NCI-H146 treated with DMSO at 0.1 percent for 48 hours (cell line): Measurements from ENCODE around the gene OTUB2.

Experiments used
- DNase-seq: peaks from one replicate; lab custom pipeline; 2025; ENCODE audit not compliant: unreplicated experiment; lab: John Stamatoyannopoulos, UW

Gene OTUB2

DNA sequence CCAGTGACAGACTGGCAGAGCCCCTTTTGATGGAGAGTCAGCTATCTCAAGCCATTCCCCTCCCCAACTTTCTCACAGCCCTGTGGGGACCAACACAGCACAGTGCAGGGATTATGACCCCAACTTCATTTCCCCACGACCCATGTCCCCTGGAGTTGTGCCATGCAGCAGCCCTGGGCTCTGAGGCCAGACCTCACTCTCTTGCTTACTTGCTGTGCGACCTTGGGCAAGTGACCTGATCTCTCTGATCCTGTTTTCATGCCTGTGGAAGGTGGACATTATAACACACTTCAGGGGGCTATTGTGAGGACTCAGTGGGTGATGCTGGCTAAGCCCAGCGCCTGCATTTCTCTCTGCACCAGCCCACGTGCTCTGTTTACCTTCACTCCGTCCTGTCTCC is 14.1 kb downstream of the OTUB2 start:
- DNase-seq: no peak

DNA sequence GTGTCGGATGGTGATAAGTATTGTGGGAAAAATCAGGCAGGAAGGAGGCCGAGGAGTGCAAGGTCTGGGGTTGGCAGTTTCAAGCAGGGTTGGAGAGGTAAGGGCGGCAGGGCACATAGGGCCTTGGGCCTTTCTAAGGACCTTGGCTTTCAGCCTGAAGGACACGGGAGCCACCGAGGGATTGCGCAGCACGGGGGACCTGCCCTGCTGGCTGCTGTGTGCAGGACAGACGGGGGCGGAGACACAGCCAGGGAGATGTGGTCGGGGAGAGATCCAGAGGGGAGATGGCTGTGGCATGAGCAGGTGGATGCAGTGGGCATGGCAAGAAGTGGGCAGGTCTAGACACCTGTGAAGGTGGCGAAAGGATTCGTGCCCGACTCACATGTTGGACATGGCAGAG is 14.7 kb downstream of the OTUB2 start:
- no peak for DNase-seq

DNA sequence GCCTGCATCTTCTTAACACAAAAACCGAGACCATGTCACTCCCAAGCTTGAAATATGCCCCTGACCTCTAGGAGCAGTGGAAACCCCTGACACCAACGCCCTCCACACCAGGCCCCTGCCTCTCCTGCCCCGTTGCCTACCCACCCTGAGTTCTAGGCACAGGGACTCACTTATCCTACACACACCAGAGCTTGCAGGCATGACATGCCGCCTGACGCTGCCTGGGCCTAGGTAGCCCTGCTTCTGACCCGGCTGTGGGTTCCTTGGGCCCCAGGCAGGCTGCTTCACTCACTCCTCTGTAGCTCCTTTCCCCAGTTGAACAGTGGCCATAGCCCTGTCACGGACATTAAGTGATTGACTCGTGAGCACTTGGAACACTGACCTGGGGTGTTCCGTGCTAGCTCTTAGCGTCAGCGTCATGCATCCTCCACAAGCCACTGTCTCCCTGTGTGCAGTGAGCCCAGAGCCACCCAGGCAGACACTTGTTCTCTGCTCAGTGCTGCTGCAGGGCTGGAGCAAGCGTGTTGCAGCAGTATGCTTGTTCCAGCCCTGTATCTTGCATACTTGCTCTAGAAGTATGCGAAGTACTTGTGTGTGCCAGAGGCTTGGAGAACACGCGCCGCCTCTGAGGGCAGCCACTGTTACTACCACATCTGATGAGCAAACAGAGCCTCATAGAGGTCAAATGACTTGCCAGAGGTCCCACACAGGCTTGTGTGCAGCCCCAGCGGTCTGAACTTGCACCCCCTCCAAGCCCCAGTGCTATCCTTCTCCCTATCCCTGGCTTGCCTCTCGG is 15.6 kb downstream of the OTUB2 start:
- DNase-seq: no peak

DNA sequence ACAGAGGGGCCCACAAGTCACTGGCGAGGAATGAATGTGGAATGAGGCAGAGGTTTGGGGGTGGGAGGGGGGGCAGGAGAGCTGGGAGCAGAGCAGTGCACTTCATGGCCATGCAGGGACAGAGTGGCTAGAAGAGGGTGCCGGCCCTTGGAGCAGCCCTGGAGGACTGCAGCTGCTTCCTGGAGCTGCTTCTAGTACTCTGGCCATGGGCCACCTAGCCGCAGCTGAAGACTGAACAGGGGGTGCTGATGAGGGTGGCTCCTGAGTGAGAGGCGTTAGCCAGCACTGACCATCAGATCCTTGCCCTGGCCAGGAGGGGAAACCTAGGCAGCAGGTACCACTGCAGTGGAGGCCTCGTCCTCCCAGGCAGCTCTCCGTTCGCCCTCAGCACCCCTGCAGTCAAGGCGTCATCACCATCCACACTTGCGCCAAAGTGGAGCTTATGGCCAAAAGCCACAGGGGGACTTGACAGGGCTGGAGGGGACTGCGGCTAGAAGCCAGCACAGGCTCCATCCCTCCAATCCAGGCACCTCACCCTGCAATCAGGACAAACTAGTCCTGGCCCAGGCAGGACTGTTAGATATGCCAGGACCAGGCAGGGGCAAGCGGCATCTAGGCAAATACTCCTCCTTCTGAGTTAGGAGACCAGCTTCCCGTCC is 16.4 kb downstream of the OTUB2 start:
- DNase-seq: no peak

DNA sequence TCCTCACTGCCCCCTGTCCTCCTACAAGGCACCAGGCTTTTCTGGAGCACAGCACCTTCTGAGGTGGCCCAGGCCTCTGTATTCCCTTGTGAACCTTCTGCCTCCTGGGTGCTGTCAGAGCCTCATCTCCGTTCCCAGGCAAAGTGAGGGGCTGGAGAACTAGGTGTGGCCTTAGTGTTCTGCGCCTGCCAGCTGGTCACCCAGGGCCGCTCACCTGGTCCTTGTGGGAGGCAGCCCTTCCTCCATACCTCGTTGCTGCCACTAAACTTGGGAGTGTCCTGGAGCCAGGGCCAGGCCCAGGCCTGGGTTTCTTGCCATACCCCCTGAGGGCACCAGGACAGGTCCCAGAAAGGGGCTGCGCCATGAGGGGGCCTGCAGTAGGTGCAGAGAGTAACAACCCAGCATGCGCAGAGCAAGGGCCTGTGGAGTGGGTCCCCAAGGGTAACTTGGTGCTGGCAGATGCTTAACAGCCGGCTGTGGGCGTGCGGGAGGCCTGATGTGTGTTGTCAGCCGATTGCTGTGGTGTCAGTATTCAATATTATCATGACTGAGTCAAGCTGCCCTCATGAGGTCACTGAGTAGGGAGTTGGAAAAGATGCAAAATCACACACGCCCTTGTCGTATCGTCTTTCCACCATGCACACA is 17.1 kb downstream of the OTUB2 start:
- no peak for DNase-seq

DNA sequence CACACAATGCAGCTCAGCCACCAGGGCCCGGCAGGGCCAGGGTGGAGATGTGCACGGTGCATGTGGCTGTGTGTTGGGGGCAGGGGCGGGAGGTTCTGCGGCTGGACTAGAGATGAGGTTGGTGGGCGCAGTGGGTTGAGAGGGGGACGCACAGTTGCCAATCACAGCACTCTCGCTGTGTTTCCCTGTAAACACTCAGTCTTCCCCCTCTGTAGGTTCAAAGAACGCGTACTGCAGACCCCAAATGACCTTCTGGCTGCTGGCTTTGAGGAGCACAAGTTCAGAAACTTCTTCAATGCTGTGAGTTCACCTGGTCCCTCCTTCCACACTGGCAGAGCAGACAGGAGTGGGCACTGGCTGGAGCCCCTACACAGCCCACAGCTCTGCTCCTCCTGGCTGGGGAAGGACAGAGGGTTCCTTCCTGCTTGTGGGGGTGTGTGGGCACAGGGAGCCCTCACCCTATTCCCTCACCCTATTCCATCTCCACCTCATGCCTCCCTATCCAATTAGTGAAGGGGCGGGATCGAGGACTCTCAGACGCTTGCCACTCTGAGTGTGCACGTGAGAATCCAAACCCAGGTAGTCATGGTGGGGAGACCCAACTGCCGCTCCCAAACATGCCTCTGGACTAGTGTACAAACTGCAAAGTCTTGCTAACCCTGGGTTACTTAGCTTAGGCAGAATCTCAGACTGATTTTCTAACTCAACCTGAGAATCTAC is 17.8 kb downstream of the OTUB2 start:
- DNase-seq: no peak

DNA sequence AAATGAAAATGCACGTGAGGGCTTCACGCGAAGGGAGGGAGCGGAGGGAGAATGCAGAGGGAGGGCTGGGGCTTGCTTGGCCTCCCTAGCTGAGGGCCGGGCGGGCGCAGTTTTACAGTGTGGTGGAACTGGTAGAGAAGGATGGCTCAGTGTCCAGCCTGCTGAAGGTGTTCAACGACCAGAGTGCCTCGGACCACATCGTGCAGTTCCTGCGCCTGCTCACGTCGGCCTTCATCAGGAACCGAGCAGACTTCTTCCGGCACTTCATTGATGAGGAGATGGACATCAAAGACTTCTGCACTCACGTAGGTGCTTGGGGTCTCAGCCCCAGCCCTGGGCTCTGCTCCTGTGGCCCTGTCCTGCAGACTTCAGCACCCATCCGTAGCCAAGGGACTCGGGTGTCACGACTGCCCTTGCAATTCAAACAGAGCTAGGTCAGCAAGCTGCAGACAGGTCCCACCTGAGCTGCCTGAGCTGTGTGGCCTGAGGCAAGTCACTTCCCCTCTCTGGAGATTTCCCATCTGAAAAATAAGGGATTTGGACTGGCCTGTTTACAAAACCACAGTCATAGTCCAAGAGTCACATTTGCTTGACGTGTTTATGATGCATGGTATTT is 18.4 kb downstream of the OTUB2 start:
- no peak for DNase-seq

DNA sequence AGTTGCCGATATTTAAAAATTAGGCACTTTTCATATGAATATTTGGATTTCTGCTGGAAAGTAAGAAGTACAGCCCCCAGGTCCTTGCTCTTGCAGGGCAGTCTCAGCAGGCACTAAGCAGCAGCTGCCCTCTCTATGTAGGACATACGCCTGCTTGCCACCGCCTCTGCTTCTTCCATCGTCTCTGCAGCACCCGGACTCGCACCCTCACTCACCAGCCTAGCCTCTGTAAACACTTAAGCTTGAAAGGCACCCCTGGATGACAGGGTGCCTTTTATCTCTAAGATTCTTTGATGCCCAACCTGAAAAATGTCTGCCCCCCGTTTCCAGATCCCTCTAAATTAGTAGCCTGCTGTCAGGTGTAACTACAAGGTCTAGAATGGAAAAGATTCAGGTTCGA is 19.0 kb downstream of the OTUB2 start:
- DNase-seq: no peak

DNA sequence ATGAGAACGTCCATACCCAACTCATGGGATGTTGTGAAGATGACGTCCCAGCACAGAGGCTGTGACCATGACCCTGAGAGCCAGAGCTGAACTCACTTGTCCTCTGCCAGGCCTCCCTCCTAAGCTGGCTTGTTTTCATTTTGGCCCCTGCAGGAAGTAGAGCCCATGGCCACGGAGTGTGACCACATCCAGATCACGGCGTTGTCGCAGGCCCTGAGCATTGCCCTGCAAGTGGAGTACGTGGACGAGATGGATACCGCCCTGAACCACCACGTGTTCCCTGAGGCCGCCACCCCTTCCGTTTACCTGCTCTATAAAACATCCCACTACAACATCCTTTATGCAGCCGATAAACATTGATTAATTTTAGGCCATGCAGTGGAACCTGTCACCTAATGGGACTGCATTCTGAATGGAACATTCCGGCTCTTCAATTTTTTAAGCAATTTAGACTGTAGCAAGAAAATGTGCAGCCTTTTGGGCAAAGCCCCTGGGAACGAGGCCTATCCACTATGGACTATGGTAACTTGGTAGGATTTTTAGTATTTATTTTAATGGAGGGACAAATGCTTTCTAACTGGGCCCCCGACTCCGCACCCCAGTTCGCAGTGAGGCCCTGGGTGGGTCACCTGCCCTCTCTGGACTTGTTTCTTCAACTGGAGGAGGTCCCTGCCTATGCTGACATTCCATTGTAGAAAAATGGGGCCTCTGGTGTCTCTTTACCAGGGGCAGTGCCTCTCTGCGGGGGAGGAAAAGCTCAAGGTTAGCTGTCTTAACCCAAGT is 19.6 kb downstream of the OTUB2 start:
- no peak for DNase-seq

DNA sequence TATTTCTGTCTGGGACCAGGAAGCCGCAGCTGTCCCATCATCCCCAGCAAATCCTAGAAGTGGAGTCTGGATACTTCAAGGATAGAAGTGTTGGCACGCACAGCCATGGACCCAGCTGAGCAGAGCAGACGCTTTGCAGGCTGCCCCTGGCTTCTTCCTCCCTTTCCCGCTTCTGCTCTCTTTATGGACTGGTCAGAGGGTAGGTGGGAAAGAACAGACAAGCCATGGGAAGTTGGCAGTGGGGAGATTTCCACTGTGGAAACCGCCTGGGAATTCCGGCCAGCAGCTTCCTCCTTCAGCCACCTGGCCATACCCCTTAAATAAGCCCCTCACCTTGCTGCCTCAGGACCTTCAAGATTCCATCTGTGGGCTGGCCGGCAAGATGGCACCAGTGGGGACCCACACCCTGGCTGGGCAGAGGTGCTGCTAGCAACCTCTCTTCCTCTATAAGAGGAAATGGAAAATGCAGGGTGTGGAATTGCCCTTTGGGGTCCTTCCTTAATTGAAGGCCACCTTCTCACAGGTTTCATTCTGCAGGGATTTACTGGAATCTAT is 20.6 kb downstream of the OTUB2 start:
- no peak for DNase-seq

DNA sequence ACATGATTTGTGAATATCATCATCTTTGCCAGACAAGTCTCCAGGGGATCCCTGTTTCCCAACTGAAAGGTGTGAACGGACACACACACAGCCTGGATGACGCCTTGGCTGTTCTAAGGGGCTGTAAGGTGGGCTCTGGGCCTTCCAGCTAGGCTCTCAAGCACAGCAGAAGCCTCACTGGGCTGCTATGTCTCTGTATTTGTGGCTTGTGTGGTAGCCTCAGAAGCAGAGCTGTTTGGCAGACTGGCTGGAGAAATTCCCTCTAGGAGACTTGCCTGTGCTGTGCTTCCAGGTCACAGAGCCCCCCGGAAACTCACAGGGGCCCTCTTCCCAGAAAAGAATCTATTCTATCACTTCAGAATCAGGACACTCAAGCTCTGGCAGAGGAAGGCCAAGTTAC is 21.4 kb downstream of the OTUB2 start:
- DNase-seq: no peak

DNA sequence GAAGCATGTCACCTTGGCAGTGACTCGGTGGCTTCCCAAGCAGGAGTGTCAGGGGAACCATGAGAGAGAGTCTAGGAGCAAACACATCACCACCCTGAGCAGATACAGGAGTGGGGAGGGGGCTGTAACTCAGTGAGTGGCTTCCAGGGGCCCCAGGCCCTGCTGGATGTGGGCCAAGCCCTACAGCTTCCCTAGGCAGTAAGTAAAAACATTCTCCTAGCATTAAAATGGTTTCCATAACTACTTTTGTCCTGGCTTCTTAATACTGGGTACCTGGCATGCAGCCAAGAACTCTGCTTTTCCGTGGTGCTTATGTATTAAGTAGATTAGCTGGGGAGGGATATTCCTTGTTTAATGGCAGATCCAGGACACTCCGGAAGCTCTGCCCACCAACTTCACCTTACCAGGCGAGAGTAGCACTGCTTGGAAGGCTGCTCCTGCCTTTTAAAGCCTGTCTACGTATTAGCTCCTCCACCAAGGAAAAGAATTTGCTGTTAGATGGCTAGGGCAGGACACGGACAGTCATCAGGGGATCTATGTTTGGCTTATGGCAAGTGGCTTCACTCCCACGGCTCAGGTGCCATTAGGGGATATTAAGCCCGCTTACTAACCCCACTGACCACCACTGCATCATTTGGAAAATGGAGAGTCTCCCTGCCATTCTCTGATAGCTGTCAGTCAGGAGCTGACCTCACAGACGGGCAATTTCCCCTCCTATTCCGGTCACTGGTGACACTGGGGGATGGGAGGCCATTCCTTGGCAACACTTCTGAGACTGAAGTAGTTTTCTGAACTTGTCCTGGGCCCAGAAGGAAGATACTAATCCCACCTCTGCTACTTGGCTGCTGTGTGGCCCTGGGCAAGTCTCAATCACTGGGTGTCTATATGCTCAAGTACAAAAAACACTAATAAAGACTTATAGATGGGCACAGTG is 22.8 kb downstream of the OTUB2 start:
- peak; percentile 75 for DNase-seq

DNA sequence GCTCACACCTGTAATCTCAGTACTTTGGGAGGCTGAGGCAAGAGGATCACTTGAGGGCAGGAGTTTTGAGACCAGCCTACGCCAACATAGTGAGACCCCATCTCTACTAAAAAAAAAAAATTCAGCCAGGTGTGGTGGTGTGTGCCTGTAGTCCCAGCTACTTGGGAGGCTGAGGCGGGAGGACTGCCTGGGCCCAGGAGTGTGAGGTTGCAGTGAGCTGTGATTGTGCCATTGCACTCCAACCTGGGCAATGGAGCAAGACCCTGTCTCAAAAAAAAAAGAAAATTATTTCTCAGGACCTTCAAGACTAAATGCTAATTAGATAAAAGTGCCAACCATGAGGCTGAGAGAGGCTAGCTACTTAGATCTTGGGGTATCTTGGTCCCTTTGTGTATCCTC is 23.5 kb downstream of the OTUB2 start:
- no peak for DNase-seq

DNA sequence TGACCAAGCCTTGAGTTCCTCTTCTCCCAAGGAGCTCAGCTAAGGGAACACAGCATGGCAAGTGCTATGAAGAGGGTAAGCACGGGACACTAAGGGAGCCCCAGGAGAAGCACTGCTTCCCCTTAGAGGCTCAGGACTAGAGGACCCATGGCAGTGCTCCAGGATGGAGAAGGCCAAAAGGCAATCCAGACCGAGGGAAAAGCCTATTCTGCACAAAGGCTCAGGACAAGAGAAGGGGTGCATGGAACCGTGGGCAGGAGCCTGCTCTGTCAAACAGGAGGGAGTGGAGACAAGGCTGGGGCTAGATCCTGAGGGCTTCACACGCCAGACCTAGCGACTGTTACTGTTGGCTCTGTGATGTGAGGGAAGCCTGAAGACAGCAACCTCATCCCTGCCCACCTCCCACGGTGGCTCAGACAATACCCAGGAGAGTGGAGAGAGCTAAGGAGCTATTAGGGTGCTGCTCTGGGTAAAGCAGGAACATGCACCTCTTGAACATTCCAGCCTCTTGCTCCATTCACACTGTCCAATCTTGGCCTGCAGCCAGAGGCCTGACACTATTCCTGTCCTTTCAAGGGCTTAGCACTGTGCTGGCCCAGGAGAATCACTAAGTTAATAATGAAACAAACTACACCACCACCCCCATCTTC is 24.2 kb downstream of the OTUB2 start:
- no peak for DNase-seq

DNA sequence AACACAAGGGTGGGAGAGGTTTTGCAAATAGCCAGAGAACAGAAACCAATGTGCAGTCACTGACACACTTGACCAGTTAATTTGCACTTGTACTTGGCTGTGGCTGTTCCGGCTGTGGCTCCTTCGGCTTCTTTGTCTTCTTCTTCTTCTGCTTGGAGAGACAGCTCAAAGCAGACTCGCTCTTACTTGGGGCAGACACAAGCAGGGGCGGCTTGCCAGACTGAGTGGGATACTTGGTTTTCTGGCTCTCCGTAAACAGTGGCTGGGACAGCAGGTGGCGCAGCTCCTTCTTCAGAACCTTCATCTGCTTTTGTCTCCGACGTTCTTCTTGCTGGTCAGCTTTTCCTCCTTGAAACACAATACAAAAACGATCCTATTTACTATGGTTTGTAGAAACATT is 25.0 kb downstream of the OTUB2 start:
- DNase-seq: no peak

DNA sequence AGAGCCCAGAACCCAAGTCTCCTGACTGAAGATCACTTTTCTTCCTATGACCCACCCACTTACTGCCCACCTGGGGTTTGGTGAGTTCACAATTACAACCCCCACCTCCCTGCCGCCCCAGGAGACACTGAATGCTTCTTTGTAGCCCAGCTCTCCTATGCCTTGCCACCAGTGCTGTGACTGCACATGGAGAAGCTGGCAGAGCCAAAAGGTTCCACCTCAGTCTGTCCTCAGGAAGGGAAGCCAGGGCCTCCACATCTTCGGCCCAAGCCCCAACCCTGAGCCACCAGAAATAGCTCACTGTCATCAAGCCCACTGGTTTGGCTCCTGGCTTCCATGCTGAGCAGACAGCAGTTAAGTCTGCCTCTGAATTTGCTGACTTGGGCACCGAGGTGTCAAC is 25.6 kb downstream of the OTUB2 start:
- no peak for DNase-seq

DNA sequence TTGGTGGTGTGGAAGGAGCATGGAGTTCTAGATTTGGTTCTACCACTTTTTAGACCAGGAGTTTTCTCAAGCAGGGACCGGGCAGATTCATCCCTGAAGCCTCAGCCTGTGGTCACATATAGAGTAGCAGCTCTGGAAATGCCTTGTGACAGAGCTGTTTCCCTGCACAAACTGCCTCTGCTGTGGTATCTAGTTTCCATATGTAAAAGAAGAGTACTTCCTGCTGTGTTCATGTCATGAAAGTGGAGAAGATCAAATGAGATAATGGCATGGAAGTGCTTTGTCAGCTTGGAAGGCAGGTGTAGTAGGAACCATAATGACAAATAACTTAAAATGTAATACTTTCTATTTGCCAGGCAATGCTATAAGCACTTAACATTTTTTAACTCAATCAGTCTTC is 26.1 kb downstream of the OTUB2 start:
- peak; percentile 50 for DNase-seq

DNA sequence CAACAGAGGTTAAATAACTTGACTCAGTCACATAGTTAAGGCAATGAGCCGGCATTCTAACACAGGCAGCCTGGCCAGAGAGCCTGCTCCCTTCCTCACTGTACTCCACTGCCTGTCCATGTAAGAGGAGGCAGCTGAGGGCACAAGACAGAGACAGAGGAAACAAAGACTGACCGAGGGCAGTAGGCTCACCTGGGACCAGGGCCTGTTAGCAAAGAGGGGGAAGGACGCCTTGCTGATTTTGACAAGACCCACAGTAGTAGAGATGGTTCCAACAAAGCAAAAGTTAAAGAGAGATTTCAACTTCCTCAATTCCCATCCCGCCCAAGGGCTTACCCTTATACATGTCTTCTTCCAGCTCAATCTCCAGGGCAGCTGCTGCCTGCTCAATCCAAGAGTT is 26.5 kb downstream of the OTUB2 start:
- DNase-seq: no peak

DNA sequence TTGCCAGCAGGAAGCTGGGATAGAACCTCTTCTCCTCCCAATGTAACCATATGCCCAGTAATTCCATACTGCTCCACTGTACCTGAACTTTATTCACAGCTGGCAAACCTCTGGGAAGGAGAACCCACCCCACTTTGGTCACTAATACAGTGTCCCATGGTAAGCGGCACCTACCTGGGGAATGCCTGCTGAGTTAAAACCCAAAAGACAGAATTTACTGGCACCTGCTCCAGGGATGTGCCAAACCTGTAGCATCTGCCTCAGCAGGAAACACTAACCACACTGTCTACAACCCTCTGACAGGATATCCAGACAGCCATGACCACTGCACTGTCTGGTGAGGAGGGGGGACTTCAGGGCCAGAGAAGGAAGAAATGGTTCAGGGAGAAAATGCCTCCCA is 28.3 kb downstream of the OTUB2 start:
- DNase-seq: no peak
